Measurements from ENCODE around the gene RAB9B. TPM values are rescaled to one million over a fixed set of nuclear protein-coding genes. Genes with fewer than 3 reads are reported as not detected.

Gene RAB9B
- total RNA-seq, result 1.6 to 1.9 TPM (median 1.9 TPM) in 3 replicates

- H3K27ac Mint-ChIP-seq, result no peak within 1 kb of the TSS
- DNase-seq (ENCODE audit: low spot score in 2 of 2, unreplicated experiment in 2 of 2), result peak; percentile 34 to 59
- H3K4me3 Mint-ChIP-seq, result peak within 1 kb of the TSS; percentile 82
- H3K4me1 Mint-ChIP-seq, result no peaks in the 10 kb centered on the region
- peaks cover 37% of the 10 kb centered on the region for H3K27me3 Mint-ChIP-seq (ENCODE audit: low read depth)
- H3K36me3 Mint-ChIP-seq, result no peaks in the 10 kb centered on the region
- TF ChIP-seq CTCF (IDR thresholded peaks at IDR 0.05; ENCODE audit: unreplicated experiment), result no peak
- H3K9me3 Mint-ChIP-seq, result peaks cover 18% of the 10 kb centered on the region
Observed at GRCh38 chrX:103831803-103832544, at the start of gene RAB9B. Gene RAB9B, minus strand, starts transcription at chrX:103832257. Its CDS starts 6,473 bp downstream, at chrX:103825784.

- H3K4me1 Mint-ChIP-seq, result peaks cover 5% of the 10 kb centered on the region
- no peak overlapping the region for H3K4me3 Mint-ChIP-seq
- DNase-seq (ENCODE audit: low spot score in 2 of 2, unreplicated experiment in 2 of 2), result no peak
- no peak for TF ChIP-seq CTCF (IDR thresholded peaks at IDR 0.05; ENCODE audit: unreplicated experiment)
- no peaks in the 10 kb centered on the region for H3K27me3 Mint-ChIP-seq (ENCODE audit: low read depth)
- H3K36me3 Mint-ChIP-seq, result no peaks in the 10 kb centered on the region
- H3K9me3 Mint-ChIP-seq, result peaks cover 46% of the 10 kb centered on the region
- H3K27ac Mint-ChIP-seq, result no peak overlapping the region
Observed at GRCh38 chrX:103879339-103879738, 47.3 kb upstream of the RAB9B start.

GRCh38 chrX:103878466-103879122, 46.5 kb upstream of the RAB9B start:
- no peak for DNase-seq (ENCODE audit: low spot score in 2 of 2, unreplicated experiment in 2 of 2)
- H3K27ac Mint-ChIP-seq, result no peak overlapping the region
- peaks cover 41% of the 10 kb centered on the region for H3K9me3 Mint-ChIP-seq
- H3K4me1 Mint-ChIP-seq, result peaks cover 5% of the 10 kb centered on the region
- no peaks in the 10 kb centered on the region for H3K36me3 Mint-ChIP-seq
- H3K27me3 Mint-ChIP-seq (ENCODE audit: low read depth), result no peaks in the 10 kb centered on the region
- no peak for TF ChIP-seq CTCF (IDR thresholded peaks at IDR 0.05; ENCODE audit: unreplicated experiment)
- H3K4me3 Mint-ChIP-seq, result no peak overlapping the region

- Mint-ChIP-seq H3K9me3 (peaks cover 31% of the 10 kb centered on the region), H3K27me3 (ENCODE audit: low read depth) (no peaks in the 10 kb centered on the region), H3K36me3 (no peaks in the 10 kb centered on the region), H3K4me1 (peaks cover 5% of the 10 kb centered on the region), H3K27ac (no peak overlapping the region), H3K4me3 (no peak overlapping the region)
- no peak for TF ChIP-seq CTCF (IDR thresholded peaks at IDR 0.05; ENCODE audit: unreplicated experiment)
- no peak for DNase-seq (ENCODE audit: low spot score in 2 of 2, unreplicated experiment in 2 of 2)
Observed at GRCh38 chrX:103877571-103877970, 45.5 kb upstream of the RAB9B start.

GRCh38 chrX:103864886-103865534, 33.0 kb upstream of the RAB9B start:
- no peaks in the 10 kb centered on the region for H3K4me1 Mint-ChIP-seq
- no peaks in the 10 kb centered on the region for H3K36me3 Mint-ChIP-seq
- H3K9me3 Mint-ChIP-seq, result peaks cover 14% of the 10 kb centered on the region
- no peak overlapping the region for H3K27ac Mint-ChIP-seq
- H3K4me3 Mint-ChIP-seq, result no peak overlapping the region
- H3K27me3 Mint-ChIP-seq (ENCODE audit: low read depth), result no peaks in the 10 kb centered on the region
- DNase-seq (ENCODE audit: low spot score in 2 of 2, unreplicated experiment in 2 of 2), result no peak
- TF ChIP-seq CTCF (IDR thresholded peaks at IDR 0.05; ENCODE audit: unreplicated experiment), result no peak
